Smooth muscle cell (in vitro differentiated cells): Measurements from ENCODE around the gene ARTN. TPM values are rescaled to one million over a fixed set of nuclear protein-coding genes. Genes with fewer than 3 reads are reported as not detected.

Experiments used
- DNase-seq: peaks from one replicate; lab custom pipeline; 2025; ENCODE audit not compliant: unreplicated experiment; lab: John Stamatoyannopoulos, UW
- H2AFZ ChIP-seq: fragments of 200-600 bp; sonication (generic); 2 replicates; pipeline ENCODE4 v1.6.0; 2016; ENCODE audit warnings: antibody characterized with exemption, low read depth, mild to moderate bottlenecking
- H3F3A ChIP-seq: fragments of 200-600 bp; sonication (generic); 2 replicates; pipeline ENCODE4 v1.6.0; 2017; ENCODE audit warnings: antibody characterized with exemption, low read depth
- H3K27ac ChIP-seq: fragments of 200-600 bp; sonication (generic); 2 replicates; pipeline ENCODE4 v1.5.1; 2016; ENCODE audit warnings: low read depth, mild to moderate bottlenecking
- H3K27me3 ChIP-seq: fragments of 200-600 bp; sonication (generic); 2 replicates; pipeline ENCODE4 v1.6.1; 2016; ENCODE audit warnings: low read depth, mild to moderate bottlenecking
- H3K36me3 ChIP-seq: fragments of 200-600 bp; sonication (generic); 2 replicates; pipeline ENCODE4 v1.5.1; 2016; ENCODE audit warnings: low read depth
- H3K4me1 ChIP-seq: fragments of 200-600 bp; sonication (generic); 2 replicates; pipeline ENCODE4 v1.5.1; 2016; ENCODE audit warnings: low read depth
- H3K4me2 ChIP-seq: fragments of 200-600 bp; sonication (generic); 2 replicates; pipeline ENCODE4 v1.6.0; 2016; ENCODE audit warnings: mild to moderate bottlenecking
- H3K4me3 ChIP-seq: fragments of 200-600 bp; sonication (generic); 2 replicates; pipeline ENCODE4 v1.5.1; 2016; ENCODE audit warnings: mild to moderate bottlenecking
- H3K79me2 ChIP-seq: fragments of 200-600 bp; sonication (generic); 2 replicates; pipeline ENCODE4 v1.6.0; 2016; ENCODE audit warnings: low read depth, mild to moderate bottlenecking
- H3K9ac ChIP-seq: fragments of 200-600 bp; sonication (generic); 2 replicates; pipeline ENCODE4 v1.6.0; 2016; ENCODE audit warnings: low read depth
- H3K9me3 ChIP-seq: fragments of 200-600 bp; sonication (generic); replicated peaks from 2 replicates; pipeline ENCODE4 v1.5.1; 2016; ENCODE audit warnings: low read depth
- H4K20me1 ChIP-seq: fragments of 200-600 bp; sonication (generic); 2 replicates; pipeline ENCODE4 v1.6.0; 2016; ENCODE audit warnings: low read depth
- WGBS: methylation state at CpG from one replicate; pipeline ENCODE4 v1.1.7; 2016; ENCODE audit warnings: low lambda C conversion rate; 5-methylcytosine and 5-hydroxymethylcytosine counted together
- polyA plus RNA-seq: library from polyadenylated mRNA; unstranded; fragments of >200 nt; fragmentation: Nextera tagmentation; extraction: Ambion mirVana; gene quantifications from 2 replicates; pipeline ENCODE4 v1.2.1, GENCODE V29; 2016
- total RNA-seq: library from RNA; depleted of rRNA; stranded (reverse); fragments of >200 nt; gene quantifications from 2 replicates; pipeline ENCODE4 v1.2.3, GENCODE V29; 2014
- TF ChIP-seq, protein P1 (sequence below): fragments of 200-600 bp; sonication (generic); IDR thresholded peaks from 2 replicates; pipeline ENCODE4 v1.5.1; 2017; ENCODE audit warnings: borderline replicate concordance, mild to moderate bottlenecking, antibody characterized with exemption; ENCODE audit not compliant: insufficient read depth, poor library complexity, severe bottlenecking

The ARTN gene
- total and polyA plus RNA-seq, 2 experiments from 2014 or later: 0.27 to 0.36 TPM

DNA sequence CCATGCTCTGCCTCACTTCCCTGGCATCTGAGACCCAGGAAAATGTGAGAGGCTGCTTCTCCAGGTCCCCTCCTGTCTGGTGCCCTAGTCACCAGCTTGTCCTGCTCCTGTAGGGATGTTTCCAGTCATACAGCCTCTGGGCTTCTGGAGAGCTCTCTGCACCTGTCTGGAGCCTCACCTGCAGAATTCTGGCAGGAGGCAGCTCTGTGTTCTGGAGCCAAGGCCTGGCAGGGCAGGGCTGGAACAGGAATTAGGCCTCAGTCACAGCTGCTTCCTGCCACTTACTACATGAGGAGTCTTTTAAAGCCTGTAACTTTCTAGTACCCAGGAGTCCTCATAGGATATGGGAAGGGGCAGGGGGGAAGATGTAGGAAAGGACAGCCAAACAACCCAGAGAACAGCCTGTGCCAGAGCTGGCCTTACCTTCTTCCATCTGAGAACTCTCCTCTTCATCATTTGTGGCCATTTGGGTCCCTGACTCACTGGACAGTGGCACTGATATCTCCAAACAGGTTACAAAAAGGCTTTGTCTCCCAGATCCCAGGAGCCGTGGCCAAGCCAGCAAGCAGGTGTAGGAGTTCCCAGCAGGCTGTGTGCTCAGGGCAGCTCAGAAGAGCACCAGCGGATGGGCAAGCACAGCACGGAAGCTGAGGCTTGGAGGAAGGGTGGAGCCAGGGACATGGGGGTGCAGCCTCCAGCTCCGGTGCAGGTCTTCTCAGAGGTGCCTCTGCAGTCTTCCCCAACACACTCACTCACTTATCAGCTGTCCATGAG lies 31.4 kb upstream of the ARTN start:
- Histone ChIP-seq H3K27ac (no peak overlapping the region), H3K79me2 (no peaks in the 10 kb centered on the region), H3K4me2 (no peak overlapping the region), H4K20me1 (no peaks in the 10 kb centered on the region), H3K4me1 (no peaks in the 10 kb centered on the region), H3K9me3 (no peaks in the 10 kb centered on the region), H3K36me3 (no peaks in the 10 kb centered on the region), H3F3A (no peaks in the 10 kb centered on the region), H2AFZ (no peak overlapping the region), H3K9ac (no peak overlapping the region), H3K4me3 (no peak overlapping the region), H3K27me3 (no peaks in the 10 kb centered on the region)
- TF ChIP-seq, protein P1, sequence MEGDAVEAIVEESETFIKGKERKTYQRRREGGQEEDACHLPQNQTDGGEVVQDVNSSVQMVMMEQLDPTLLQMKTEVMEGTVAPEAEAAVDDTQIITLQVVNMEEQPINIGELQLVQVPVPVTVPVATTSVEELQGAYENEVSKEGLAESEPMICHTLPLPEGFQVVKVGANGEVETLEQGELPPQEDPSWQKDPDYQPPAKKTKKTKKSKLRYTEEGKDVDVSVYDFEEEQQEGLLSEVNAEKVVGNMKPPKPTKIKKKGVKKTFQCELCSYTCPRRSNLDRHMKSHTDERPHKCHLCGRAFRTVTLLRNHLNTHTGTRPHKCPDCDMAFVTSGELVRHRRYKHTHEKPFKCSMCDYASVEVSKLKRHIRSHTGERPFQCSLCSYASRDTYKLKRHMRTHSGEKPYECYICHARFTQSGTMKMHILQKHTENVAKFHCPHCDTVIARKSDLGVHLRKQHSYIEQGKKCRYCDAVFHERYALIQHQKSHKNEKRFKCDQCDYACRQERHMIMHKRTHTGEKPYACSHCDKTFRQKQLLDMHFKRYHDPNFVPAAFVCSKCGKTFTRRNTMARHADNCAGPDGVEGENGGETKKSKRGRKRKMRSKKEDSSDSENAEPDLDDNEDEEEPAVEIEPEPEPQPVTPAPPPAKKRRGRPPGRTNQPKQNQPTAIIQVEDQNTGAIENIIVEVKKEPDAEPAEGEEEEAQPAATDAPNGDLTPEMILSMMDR: no peak
- DNase-seq: no peak
- 96% methylated on average over 4 of the region's 4 CpGs for WGBS

DNA sequence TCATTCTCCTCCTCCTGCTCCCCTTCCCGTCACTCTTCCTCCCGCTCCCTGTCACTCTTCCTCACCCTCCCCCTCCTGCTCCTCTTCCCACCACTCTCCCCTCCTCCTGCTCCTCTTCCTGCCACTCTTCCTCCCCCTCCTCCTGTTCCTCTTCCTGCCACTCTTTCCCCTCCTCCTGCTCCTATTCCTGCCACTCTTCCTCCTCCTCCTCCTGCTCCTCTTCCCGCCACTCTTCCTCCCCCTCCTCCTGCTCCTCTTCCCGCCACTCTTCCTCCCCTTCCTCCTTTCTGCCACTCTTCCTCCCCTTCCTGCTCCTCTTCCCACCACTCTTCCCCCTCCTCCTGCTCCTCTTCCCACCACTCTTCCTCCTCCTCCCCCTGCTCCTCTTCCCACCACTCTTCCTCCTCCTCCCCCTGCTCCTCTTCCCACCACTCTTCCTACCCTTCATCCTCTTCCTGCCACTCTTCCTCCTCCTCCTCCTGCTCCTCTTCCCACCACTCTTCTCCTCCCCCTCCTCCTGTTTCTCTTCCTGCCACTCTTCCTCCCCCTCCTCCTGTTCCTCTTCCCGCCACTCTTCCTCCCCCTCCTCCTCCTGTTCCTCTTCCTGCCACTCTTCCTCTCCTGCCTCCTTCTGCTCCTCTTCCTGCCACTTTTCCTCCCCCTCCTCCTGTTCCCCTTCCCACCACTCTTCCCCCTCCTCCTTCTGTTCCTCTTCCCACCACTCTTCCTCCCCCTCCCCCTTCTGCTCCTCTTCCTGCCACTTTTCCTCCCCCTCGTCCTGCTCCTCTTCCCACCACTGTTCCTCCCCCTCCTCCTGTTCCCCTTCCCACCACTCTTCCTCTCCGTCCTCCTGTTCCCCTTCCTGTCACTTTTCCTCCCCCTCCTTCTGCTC lies 28.7 kb upstream of the ARTN start:
- H3K9ac ChIP-seq: no peak overlapping the region
- no peaks in the 10 kb centered on the region for H3K79me2 ChIP-seq
- DNase-seq: no peak
- no peak overlapping the region for H2AFZ ChIP-seq
- no peaks in the 10 kb centered on the region for H3K27me3 ChIP-seq
- WGBS: 40% methylated on average over 1 of the region's 7 CpGs
- no peak overlapping the region for H3K4me2 ChIP-seq
- no peaks in the 10 kb centered on the region for H4K20me1 ChIP-seq
- TF ChIP-seq, protein P1: no peak
- no peaks in the 10 kb centered on the region for H3K36me3 ChIP-seq
- H3K4me3 ChIP-seq: no peak overlapping the region
- no peaks in the 10 kb centered on the region for H3F3A ChIP-seq
- H3K4me1 ChIP-seq: no peaks in the 10 kb centered on the region
- H3K9me3 ChIP-seq: no peaks in the 10 kb centered on the region
- H3K27ac ChIP-seq: no peak overlapping the region

DNA sequence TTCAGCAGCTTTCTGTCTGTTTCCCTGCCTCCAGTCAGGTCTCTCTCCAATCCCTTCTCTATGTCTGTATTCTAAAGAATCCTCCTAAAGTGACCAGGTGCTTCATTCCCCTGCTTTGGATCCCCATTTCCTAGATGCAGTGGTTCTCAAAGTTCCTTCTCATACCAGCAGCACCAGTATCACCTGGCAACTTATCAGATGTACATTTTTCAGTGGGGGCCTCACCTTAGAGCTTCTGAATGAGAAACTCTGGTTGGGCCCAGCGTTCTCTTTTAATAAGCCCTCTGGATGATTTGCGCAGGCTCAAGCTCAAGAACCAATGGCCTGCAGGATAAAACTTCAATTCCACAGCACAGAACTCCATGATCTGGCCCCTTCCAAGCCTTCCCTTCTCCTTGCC lies 25.4 kb upstream of the ARTN start:
- no peak overlapping the region for H3K27ac ChIP-seq
- no peak for DNase-seq
- H2AFZ ChIP-seq: no peak overlapping the region
- H3K79me2 ChIP-seq: no peaks in the 10 kb centered on the region
- H3K36me3 ChIP-seq: no peaks in the 10 kb centered on the region
- WGBS: 98% methylated on average over 2 of the region's 2 CpGs
- H3F3A ChIP-seq: no peaks in the 10 kb centered on the region
- no peaks in the 10 kb centered on the region for H4K20me1 ChIP-seq
- no peak overlapping the region for H3K9ac ChIP-seq
- no peaks in the 10 kb centered on the region for H3K27me3 ChIP-seq
- H3K4me3 ChIP-seq: no peak overlapping the region
- H3K4me2 ChIP-seq: no peak overlapping the region
- no peaks in the 10 kb centered on the region for H3K9me3 ChIP-seq
- TF ChIP-seq, protein P1: no peak
- no peaks in the 10 kb centered on the region for H3K4me1 ChIP-seq
